GM18526 (cell line): ENCODE results near the gene TTLL6.

Source experiments
- POLR2A ChIP-seq: IDR thresholded peaks from 3 replicates; pipeline ENCODE4 v1.6.1; 2011; ENCODE audit not compliant: insufficient read length; ENCODE audit errors: extremely low read depth

The TTLL6 gene

DNA sequence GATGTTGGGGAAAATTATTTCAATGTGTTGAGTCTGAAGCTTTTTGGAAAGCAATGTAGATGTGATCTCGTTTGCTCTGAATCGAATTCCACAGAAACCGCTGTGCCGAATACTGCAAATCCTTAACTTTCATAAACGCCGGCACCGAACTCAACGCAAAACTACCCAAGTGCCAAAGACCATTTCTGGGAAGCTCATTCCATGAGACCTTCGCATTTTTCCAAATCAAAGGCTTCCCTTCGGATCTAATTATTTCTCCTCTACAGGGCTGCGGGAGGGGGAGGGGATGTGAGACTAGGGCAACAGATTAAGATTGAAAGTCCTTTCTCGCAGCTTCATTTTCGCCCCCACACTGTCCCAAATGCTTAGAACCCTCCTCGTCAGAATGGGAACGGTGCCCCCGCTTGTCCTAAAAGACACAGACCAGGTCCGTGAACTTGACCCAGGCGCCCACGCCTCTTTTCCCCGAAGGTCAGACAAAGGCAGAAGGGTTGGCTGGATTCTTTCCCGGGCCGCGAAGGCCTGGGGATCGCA, 98.7 kb downstream of the TTLL6 start:
- TF ChIP-seq POLR2A: no peak

DNA sequence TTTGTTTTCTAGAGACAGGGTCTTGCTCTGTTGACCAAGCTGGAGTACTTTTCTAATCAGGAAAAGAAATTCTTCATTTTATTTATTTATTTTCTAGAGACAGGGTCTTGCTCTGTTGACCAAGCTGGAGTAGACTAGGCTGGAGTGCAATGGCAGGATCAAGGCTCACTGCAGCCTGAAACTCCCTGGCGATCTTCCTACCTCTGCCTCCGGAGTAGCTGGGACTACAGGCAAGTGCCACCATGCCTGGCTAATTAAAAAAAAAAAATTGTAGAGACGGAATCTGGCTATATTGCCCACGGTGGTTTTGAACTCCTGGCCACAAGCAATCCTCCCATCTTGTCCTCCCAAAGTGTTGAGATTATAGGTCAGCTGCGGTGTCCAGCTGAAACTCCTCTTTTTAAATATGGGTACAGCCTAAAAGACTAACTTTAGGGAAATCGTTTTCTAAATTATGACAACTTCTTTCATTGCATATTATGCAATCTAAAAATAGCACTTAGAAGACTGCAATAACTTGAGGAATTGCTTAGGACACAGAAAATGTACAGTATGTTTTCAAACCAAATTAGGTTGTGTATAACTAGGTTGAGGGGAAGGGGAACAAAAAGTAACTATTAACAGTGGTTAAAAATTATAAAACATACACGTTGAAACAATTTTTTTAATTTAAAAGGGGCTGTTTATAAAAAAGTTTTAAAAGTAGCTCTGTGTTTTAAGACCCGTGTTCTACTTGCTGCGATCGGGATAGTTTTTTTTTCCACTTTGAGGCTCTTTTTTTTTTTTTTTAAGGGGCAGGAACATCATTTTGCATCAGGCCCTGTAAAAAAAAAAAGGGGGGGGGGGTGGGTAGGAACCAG, 99.4 kb downstream of the TTLL6 start:
- TF ChIP-seq POLR2A: no peak

DNA sequence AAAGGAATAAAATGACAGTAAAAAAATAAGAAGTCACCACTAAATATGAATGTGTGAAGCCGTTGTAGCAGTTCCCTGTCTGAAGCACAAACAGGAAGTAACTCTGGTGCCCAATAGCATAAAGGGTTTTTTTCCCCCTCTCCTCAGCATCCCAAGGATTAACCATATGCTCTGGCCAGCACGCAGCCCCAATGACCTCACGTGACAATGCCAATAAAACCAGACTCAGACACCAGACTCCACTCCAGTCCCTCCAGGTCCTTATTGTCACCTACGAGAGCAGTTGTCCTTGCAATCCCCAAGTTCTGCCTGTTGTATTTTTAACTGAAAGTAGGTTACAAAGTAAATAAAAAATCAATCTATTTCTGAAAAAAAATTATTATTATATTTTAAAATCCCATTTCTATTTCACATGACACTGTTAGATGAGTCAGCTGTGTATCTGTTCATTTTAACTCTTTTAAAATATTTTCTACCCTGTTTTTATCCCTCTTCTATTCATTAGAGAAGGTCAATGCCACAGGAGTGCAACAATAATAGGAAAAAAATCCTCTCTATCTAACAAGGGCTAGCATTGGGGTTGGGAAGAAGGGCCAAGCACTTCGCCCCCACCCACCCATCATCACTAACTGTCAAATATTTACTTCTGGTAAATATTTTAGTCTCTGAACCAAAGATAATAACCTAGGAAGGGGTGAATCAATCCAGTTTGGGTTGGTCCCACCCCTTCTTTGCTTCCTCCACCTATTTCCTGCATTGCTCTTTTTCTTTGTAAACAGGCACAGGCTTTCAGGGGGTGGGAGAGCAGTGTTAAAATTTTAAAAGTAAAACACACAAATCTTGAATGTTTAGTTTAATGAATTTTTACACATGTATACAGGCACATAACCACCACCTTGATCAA, 101.3 kb downstream of the TTLL6 start:
- no peak for TF ChIP-seq POLR2A
